ENCODE results near the gene TTLL7.
"Not testable (repeated sequence)": the region's sequence is repeated elsewhere in the genome, so short reads cannot be mapped to it uniquely, and the experiment has no call there.

The TTLL7 gene

GRCh38 chr1:83994111-83994510 lies 4.8 kb downstream of the TTLL7 start:
- no peak overlapping the region for H3K4me3 Mint-ChIP-seq
- H3K27me3 Mint-ChIP-seq (ENCODE audit: low read depth, poor library complexity), result peaks cover 4% of the 10 kb centered on the region
- H3K4me1 Mint-ChIP-seq, result peaks cover 8% of the 10 kb centered on the region
- peak overlapping the region; percentile 64 for H3K27ac Mint-ChIP-seq
- no peak for TF ChIP-seq CTCF (IDR thresholded peaks at IDR 0.05)
- DNase-seq, result no peak
- peaks cover 13% of the 10 kb centered on the region for H3K36me3 Mint-ChIP-seq (ENCODE audit: low read depth)
- no peaks in the 10 kb centered on the region for H3K9me3 Mint-ChIP-seq

- H3K27me3 Mint-ChIP-seq (ENCODE audit: low read depth, poor library complexity), result peaks cover 4% of the 10 kb centered on the region
- no peak for TF ChIP-seq CTCF (IDR thresholded peaks at IDR 0.05)
- DNase-seq, result no peak
- H3K36me3 Mint-ChIP-seq (ENCODE audit: low read depth), result peaks cover 39% of the 10 kb centered on the region
- no peak overlapping the region for H3K27ac Mint-ChIP-seq
- H3K9me3 Mint-ChIP-seq, result peaks cover 25% of the 10 kb centered on the region
- H3K4me1 Mint-ChIP-seq, result no peaks in the 10 kb centered on the region
- H3K4me3 Mint-ChIP-seq, result no peak overlapping the region
Measured at GRCh38 chr1:83990734-83991133, 8.2 kb downstream of the TTLL7 start.

- H3K4me1 Mint-ChIP-seq, result no peaks in the 10 kb centered on the region
- TF ChIP-seq CTCF (IDR thresholded peaks at IDR 0.05), result no peak
Measured at GRCh38 chr1:83985048-83985447, 13.9 kb downstream of the TTLL7 start.

GRCh38 chr1:83983918-83984317 lies 15.0 kb downstream of the TTLL7 start:
- H3K27ac Mint-ChIP-seq; H3K4me3 Mint-ChIP-seq; H3K27me3 Mint-ChIP-seq (ENCODE audit: low read depth, poor library complexity); H3K4me1 Mint-ChIP-seq; DNase-seq: not testable (repeated sequence)
- Mint-ChIP-seq H3K9me3 (peaks cover 82% of the 10 kb centered on the region), H3K36me3 (ENCODE audit: low read depth) (peaks cover 69% of the 10 kb centered on the region)

More at GRCh38 chr1:83985048-83985447, 13.9 kb downstream of the TTLL7 start:
- H3K27me3 Mint-ChIP-seq (ENCODE audit: low read depth, poor library complexity), result no peaks in the 10 kb centered on the region
- peaks cover 72% of the 10 kb centered on the region for H3K36me3 Mint-ChIP-seq (ENCODE audit: low read depth)
- H3K4me3 Mint-ChIP-seq, result no peak overlapping the region
- DNase-seq, result no peak
- H3K9me3 Mint-ChIP-seq, result peaks cover 78% of the 10 kb centered on the region
- H3K27ac Mint-ChIP-seq, result no peak overlapping the region

GRCh38 chr1:83978056-83978455 lies 20.9 kb downstream of the TTLL7 start:
- no peaks in the 10 kb centered on the region for H3K27me3 Mint-ChIP-seq (ENCODE audit: low read depth, poor library complexity)
- no peak for DNase-seq
- peaks cover 34% of the 10 kb centered on the region for H3K36me3 Mint-ChIP-seq (ENCODE audit: low read depth)
- no peak overlapping the region for H3K27ac Mint-ChIP-seq
- H3K4me3 Mint-ChIP-seq, result no peak overlapping the region
- H3K9me3 Mint-ChIP-seq, result peaks cover 36% of the 10 kb centered on the region
- no peak for TF ChIP-seq CTCF (IDR thresholded peaks at IDR 0.05)
- peaks cover 6% of the 10 kb centered on the region for H3K4me1 Mint-ChIP-seq

GRCh38 chr1:83976920-83977319 lies 22.0 kb downstream of the TTLL7 start:
- no peak overlapping the region for H3K4me3 Mint-ChIP-seq
- H3K27ac Mint-ChIP-seq, result no peak overlapping the region
- H3K27me3 Mint-ChIP-seq (ENCODE audit: low read depth, poor library complexity), result no peaks in the 10 kb centered on the region
- peaks cover 6% of the 10 kb centered on the region for H3K4me1 Mint-ChIP-seq
- no peak for TF ChIP-seq CTCF (IDR thresholded peaks at IDR 0.05)
- peaks cover 25% of the 10 kb centered on the region for H3K9me3 Mint-ChIP-seq
- no peak for DNase-seq
- H3K36me3 Mint-ChIP-seq (ENCODE audit: low read depth), result peaks cover 30% of the 10 kb centered on the region

Data from nephron progenitor cell (in vitro differentiated cells).